Fibroblast of pulmonary artery (primary cell): Measurements from ENCODE around the gene NDUFV3.

Source experiments
- DNase-seq: peaks from one replicate; pipeline ENCODE4 v3.0.0-alpha.2; 2010; ENCODE audit warnings: low read depth
- H3K4me3 ChIP-seq: replicated peaks from 2 replicates; pipeline ENCODE4 v1.5.1; 2011; ENCODE audit warnings: low read depth, mild to moderate bottlenecking, control low read depth, low read length, moderate library complexity
- TF ChIP-seq, protein P1 (sequence below): IDR thresholded peaks from 2 replicates; pipeline ENCODE4 v1.5.1; 2011; ENCODE audit warnings: mild to moderate bottlenecking, control low read depth, low read length, inconsistent platforms; ENCODE audit errors: missing control alignments

Gene NDUFV3

GRCh38 chr21:42848932-42849758, 44.0 kb upstream of the NDUFV3 start:
- H3K4me3 ChIP-seq = no peak overlapping the region
- no peak for DNase-seq
- TF ChIP-seq, protein P1, sequence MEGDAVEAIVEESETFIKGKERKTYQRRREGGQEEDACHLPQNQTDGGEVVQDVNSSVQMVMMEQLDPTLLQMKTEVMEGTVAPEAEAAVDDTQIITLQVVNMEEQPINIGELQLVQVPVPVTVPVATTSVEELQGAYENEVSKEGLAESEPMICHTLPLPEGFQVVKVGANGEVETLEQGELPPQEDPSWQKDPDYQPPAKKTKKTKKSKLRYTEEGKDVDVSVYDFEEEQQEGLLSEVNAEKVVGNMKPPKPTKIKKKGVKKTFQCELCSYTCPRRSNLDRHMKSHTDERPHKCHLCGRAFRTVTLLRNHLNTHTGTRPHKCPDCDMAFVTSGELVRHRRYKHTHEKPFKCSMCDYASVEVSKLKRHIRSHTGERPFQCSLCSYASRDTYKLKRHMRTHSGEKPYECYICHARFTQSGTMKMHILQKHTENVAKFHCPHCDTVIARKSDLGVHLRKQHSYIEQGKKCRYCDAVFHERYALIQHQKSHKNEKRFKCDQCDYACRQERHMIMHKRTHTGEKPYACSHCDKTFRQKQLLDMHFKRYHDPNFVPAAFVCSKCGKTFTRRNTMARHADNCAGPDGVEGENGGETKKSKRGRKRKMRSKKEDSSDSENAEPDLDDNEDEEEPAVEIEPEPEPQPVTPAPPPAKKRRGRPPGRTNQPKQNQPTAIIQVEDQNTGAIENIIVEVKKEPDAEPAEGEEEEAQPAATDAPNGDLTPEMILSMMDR = no peak

GRCh38 chr21:42849759-42850412, 43.2 kb upstream of the NDUFV3 start:
- TF ChIP-seq, protein P1 = no peak
- H3K4me3 ChIP-seq = no peak overlapping the region
- no peak for DNase-seq

DNA sequence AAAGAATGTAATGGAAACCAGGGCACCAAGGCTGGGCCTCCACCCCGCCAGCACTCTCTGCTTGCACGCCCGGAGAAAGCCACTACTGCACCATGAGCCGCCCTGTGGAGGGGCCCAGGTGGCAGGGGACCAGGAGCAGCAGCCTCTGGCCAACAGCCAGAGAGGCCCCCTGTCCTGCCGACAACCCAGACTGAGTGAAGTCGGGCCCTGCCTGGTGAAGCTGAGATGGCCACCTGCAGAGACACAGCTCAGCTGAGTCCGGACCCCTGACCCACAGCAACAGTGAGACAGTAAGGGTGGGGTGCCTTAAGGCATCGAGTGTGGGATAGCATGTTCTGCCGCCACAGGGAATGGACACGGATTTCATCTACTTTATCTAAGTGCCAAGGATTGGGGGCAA, 42.6 kb upstream of the NDUFV3 start:
- H3K4me3 ChIP-seq = no peak overlapping the region
- TF ChIP-seq, protein P1 = no peak
- DNase-seq = no peak

- TF ChIP-seq, protein P1 = peak; percentile 42
- peak; percentile 24 for DNase-seq
- no peak overlapping the region for H3K4me3 ChIP-seq
Measured at GRCh38 chr21:42850866-42851391, 42.2 kb upstream of the NDUFV3 start.

DNA sequence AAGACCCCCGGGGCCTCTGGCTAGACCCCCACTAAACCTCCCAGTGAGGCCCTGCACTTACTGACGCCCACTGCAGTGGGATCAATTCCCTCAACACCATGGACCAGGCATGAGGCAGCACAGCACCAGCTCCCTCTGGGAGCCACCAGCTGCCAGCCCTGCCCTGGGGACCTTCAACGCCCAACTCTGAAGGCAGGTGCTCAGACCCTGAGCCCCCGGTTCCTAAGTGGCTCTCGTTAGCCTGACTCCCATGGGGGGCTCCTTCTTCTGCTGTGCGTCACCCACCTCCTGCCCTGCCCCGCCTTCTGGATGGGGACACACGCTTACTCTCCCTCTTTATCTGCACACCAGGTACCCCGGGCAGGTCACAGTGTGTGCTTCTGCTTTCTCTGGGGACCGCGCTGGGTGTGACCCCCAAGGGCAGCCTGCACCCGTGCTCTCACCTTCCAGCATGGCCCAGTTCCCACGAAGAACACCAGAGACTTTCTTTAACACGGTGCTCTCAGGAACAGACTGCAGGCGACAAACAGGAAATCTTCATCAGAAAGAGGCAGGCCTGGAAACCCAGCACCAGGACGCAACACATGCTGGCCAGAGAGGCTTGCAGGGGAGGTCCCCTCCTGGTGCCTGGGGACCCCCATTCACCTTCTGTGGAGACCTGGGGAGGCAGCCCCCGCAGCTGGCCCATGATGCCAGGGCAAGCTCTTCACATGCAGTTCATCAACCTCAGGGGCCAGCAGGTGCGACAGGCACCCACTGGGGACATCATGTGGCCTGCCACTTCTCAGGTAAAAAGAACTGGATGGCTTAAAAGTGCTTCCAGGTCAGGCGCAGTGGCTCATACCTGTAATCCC, 41.1 kb upstream of the NDUFV3 start:
- no peak for DNase-seq
- no peak overlapping the region for H3K4me3 ChIP-seq
- TF ChIP-seq, protein P1 = no peak

DNA sequence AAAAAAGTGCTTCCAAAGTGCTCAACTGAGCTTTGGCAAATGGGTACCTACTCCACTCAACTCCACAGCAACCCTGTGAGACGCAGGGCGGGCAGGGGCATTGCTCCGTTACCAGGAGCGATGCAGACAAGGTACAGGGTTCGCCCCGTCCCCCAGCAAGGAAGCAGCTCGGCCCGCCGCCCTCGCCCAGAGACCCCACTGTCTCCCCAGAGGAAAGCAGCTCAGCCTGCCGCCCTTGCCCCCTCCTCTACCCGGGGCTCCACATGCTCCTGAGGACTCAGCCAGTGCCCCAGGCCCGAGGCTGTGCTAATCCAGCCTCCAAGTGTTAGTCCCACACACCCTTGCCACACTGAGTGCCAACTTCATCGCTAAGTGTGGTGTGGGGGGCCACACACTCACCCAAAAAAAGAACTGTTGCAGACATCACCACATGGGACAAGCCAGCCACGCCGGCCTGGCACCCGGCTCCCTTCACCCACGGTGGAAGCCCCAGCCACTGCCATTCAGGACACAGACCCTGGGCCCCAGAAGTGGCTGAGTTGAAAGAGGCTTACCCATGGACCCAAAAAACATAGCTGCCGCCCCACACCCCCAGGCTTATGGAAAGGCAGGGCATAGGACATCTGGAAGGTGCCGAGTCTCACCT, 40.1 kb upstream of the NDUFV3 start:
- no peak overlapping the region for H3K4me3 ChIP-seq
- TF ChIP-seq, protein P1 = no peak
- DNase-seq = no peak
